Adrenal gland (tissue), 5 donors: ENCODE results near the gene GIGYF2.

Experiments
- POLR2A ChIP-seq, 2 donors: fragments of 450-650 bp; IDR thresholded peaks; one replicate each; pipeline ENCODE4 v1.6.1; 2017; ENCODE audit warnings: antibody characterized with exemption in 2 of 2, mild to moderate bottlenecking in 2 of 2, moderate library complexity in 1 of 2
- TF ChIP-seq, protein P1 (sequence below), 6 experiments: fragments of 450-650 bp in 4 of 6; fragments of 200-600 bp in 2 of 6; sonication (generic) in 1 of 6; IDR thresholded peaks; 1 replicate in 5 of 6; 2 replicates in 1 of 6; pipeline versions ENCODE4 v1.5.1 to v1.8.0; 2016 to 2021; ENCODE audit warnings: antibody characterized with exemption in 6 of 6, mild to moderate bottlenecking in 2 of 6, moderate library complexity in 1 of 6
- donor health status: DM: no; HTN: no; CAD: no.

GRCh38 chr2:232655392-232655791 is 41.7 kb upstream of the GIGYF2 start:
- TF ChIP-seq POLR2A (IDR thresholded peaks at IDR 0.05), result no peak
- TF ChIP-seq, protein P1, sequence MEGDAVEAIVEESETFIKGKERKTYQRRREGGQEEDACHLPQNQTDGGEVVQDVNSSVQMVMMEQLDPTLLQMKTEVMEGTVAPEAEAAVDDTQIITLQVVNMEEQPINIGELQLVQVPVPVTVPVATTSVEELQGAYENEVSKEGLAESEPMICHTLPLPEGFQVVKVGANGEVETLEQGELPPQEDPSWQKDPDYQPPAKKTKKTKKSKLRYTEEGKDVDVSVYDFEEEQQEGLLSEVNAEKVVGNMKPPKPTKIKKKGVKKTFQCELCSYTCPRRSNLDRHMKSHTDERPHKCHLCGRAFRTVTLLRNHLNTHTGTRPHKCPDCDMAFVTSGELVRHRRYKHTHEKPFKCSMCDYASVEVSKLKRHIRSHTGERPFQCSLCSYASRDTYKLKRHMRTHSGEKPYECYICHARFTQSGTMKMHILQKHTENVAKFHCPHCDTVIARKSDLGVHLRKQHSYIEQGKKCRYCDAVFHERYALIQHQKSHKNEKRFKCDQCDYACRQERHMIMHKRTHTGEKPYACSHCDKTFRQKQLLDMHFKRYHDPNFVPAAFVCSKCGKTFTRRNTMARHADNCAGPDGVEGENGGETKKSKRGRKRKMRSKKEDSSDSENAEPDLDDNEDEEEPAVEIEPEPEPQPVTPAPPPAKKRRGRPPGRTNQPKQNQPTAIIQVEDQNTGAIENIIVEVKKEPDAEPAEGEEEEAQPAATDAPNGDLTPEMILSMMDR (IDR thresholded peaks at IDR 0.05), result no peak
